GM12891 (cell line): Measurements from ENCODE around the gene ZNF697.

ENCODE experiments used
- PAX5 ChIP-seq: IDR thresholded peaks from 2 replicates; pipeline ENCODE4 v1.6.1; 2011; ENCODE audit warnings: low read length, moderate library complexity, mild to moderate bottlenecking; ENCODE audit not compliant: insufficient read depth, severe bottlenecking
- POLR2A ChIP-seq: IDR thresholded peaks from 2 replicates; pipeline ENCODE4 v1.6.1; 2011; ENCODE audit warnings: low read depth, low read length, control low read depth
- POLR2AphosphoS5 ChIP-seq: IDR thresholded peaks from 2 replicates; pipeline ENCODE4 v1.6.1; 2011; ENCODE audit warnings: low read depth, low read length, control low read depth
- POU2F2 ChIP-seq: IDR thresholded peaks from 2 replicates; pipeline ENCODE4 v1.6.1; 2011; ENCODE audit warnings: low read depth, mild to moderate bottlenecking, control low read depth, low read length, moderate library complexity
- TAF1 ChIP-seq: IDR thresholded peaks from 2 replicates; pipeline ENCODE4 v1.6.1; 2011; ENCODE audit warnings: low read depth, low read length, control low read depth

DNA sequence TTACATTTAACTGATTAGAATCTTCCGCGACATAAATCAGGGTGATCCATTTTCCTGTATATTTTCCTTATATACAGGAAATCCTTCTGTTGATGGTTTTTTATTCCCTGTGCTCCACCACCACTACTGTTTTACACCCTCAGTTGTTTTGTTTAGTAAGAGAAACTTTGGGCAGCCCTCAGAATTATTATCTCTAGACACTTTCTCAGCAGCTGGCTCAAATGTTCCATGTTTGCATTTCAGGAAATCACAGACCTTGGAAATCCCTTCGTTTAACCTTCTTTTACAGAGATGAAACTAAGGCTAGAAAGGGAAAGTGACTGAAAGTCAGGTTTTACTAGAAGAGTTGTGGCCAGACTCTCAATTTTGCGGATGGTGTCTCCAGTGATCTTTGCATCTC lies 15.2 kb downstream of the ZNF697 start:
- TF ChIP-seq POLR2AphosphoS5 (no peak), POLR2A (no peak), TAF1 (no peak), PAX5 (no peak), POU2F2 (no peak)
